Endodermal cell (in vitro differentiated cells): Measurements from ENCODE around the gene TRPC1. TPM values are rescaled to one million over a fixed set of nuclear protein-coding genes. Genes with fewer than 3 reads are reported as not detected.

Experiments
- DNase-seq: peaks from one replicate; pipeline ENCODE4 v3.0.0-alpha.2; 2017
- H3K27ac ChIP-seq: 2 replicates; pipeline ENCODE4 v1.5.1; 2013; ENCODE audit warnings: mild to moderate bottlenecking, low read depth, low read length, moderate library complexity
- H3K27me3 ChIP-seq: 2 replicates; pipeline ENCODE4 v1.6.1; 2013; ENCODE audit warnings: mild to moderate bottlenecking, low read length, moderate library complexity; ENCODE audit not compliant: insufficient read depth, control insufficient read depth, poor library complexity, severe bottlenecking
- H3K36me3 ChIP-seq: 2 replicates; pipeline ENCODE4 v1.7.0; 2013; ENCODE audit warnings: mild to moderate bottlenecking, low read length, moderate library complexity; ENCODE audit not compliant: control insufficient read depth, insufficient read depth
- H3K4me1 ChIP-seq: one replicate; pipeline ENCODE4 v1.7.0; 2013; ENCODE audit warnings: low read length; ENCODE audit not compliant: control insufficient read depth, insufficient read depth
- H3K4me3 ChIP-seq: 2 replicates; pipeline ENCODE4 v1.5.1; 2013; ENCODE audit warnings: mild to moderate bottlenecking, low read length, moderate library complexity
- H3K9ac ChIP-seq: 2 replicates; pipeline ENCODE4 v1.6.1; 2013; ENCODE audit warnings: mild to moderate bottlenecking, low read length, moderate library complexity; ENCODE audit not compliant: poor library complexity, severe bottlenecking; ENCODE audit errors: extremely low read depth
- H3K9me3 ChIP-seq: 2 replicates; pipeline ENCODE4 v1.6.1; 2013; ENCODE audit warnings: mild to moderate bottlenecking, low read length, moderate library complexity; ENCODE audit not compliant: control insufficient read depth
- H3K27ac Mint-ChIP-seq: 2 replicates; pipeline ENCODE4 v1.8.0; 2020; ENCODE audit warnings: mixed read lengths
- H3K27me3 Mint-ChIP-seq: 2 replicates; pipeline ENCODE4 v1.8.0; 2021; ENCODE audit warnings: mild to moderate bottlenecking, mixed read lengths; ENCODE audit not compliant: insufficient read depth
- H3K36me3 Mint-ChIP-seq: 2 replicates; pipeline ENCODE4 v1.8.0; 2020; ENCODE audit warnings: low read depth, mixed read lengths
- H3K4me1 Mint-ChIP-seq: 2 replicates; pipeline ENCODE4 v1.8.0; 2020; ENCODE audit warnings: mixed read lengths
- H3K4me3 Mint-ChIP-seq: 2 replicates; pipeline ENCODE4 v1.8.0; 2020; ENCODE audit warnings: mild to moderate bottlenecking, moderate library complexity, mixed read lengths
- H3K9me3 Mint-ChIP-seq: 2 replicates; pipeline ENCODE4 v1.8.0; 2020; ENCODE audit warnings: mild to moderate bottlenecking, mixed read lengths
- CTCF ChIP-seq: fragments of 200-600 bp; sonication (generic); conservative IDR thresholded peaks from 2 replicates; pipeline ENCODE4 v1.5.0; 2021; ENCODE audit warnings: antibody characterized with exemption, mild to moderate bottlenecking
- WGBS, 2 experiments: methylation state at CpG; one replicate each; pipeline versions ENCODE4 v1.1.5 to v1.1.7; 2013; ENCODE audit warnings: missing lambda C conversion rate in 2 of 2, mixed read lengths in 1 of 2; ENCODE audit not compliant: insufficient coverage in 1 of 2, insufficient read length in 1 of 2; 5-methylcytosine and 5-hydroxymethylcytosine counted together
- total RNA-seq, 2 donors: library from RNA; stranded (reverse); fragmentation: NEBNext Ultra II Directional in 1 of 2; extraction: Animal tissue kit (Norgen Biotek cat#: 25700) in 1 of 2; gene quantifications; 2 replicates in 1 of 2; 3 replicates in 1 of 2; pipeline ENCODE4 v1.2.1, GENCODE V29; 2021

TRPC1 gene
- total RNA-seq, 2 donors from 2014 or later = 18.2 to 18.9 TPM

GRCh38 chr3:142850395-142851023, 126.7 kb downstream of the TRPC1 start:
- peaks cover 7% of the 10 kb centered on the region for H3K36me3 Mint-ChIP-seq
- H3K27me3 Mint-ChIP-seq = no peaks in the 10 kb centered on the region
- no peak for DNase-seq
- no peaks in the 10 kb centered on the region for H3K9me3 Mint-ChIP-seq
- Histone ChIP-seq H3K36me3 (peaks cover 11% of the 10 kb centered on the region), H3K27me3 (no peaks in the 10 kb centered on the region), H3K9ac (no peak overlapping the region), H3K4me3 (no peak overlapping the region), H3K9me3 (no peaks in the 10 kb centered on the region), H3K4me1 (no peaks in the 10 kb centered on the region), H3K27ac (no peak overlapping the region)
- no peak overlapping the region for H3K4me3 Mint-ChIP-seq
- TF ChIP-seq CTCF = no peak
- peaks cover 10% of the 10 kb centered on the region for H3K4me1 Mint-ChIP-seq
- H3K27ac Mint-ChIP-seq = no peak overlapping the region
- 81 to 84% methylated on average over 2 of the region's 2 CpGs for WGBS, 2 experiments

DNA sequence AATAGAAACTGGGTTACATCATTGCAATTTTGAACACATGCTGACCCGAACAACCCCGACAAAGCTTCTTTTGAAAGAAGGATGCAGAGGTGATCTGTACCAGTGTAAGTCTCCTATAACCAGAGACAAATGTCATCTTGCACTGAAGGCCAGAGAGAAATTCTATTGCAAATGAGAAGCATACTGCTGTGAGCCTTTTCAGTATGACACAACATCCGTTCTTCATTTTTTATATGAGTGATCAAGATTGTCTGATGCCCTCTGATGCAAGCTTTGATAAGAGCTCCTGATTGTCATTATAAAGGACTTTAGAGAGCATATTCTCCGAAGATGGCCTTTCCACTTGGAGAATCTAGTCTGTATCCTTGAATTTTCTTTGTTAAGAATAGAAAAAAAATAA, 128.2 kb downstream of the TRPC1 start:
- Histone ChIP-seq H3K4me1 (peaks cover 5% of the 10 kb centered on the region), H3K9me3 (no peaks in the 10 kb centered on the region), H3K9ac (no peak overlapping the region), H3K27me3 (no peaks in the 10 kb centered on the region), H3K36me3 (peaks cover 8% of the 10 kb centered on the region), H3K27ac (no peak overlapping the region), H3K4me3 (no peak overlapping the region)
- 86 to 91% methylated on average over 3 to 4 of the region's 4 CpGs for WGBS, 2 experiments
- DNase-seq = no peak
- Mint-ChIP-seq H3K36me3 (peaks cover 5% of the 10 kb centered on the region), H3K27ac (no peak overlapping the region), H3K9me3 (no peaks in the 10 kb centered on the region), H3K4me1 (peaks cover 21% of the 10 kb centered on the region), H3K27me3 (no peaks in the 10 kb centered on the region), H3K4me3 (no peak overlapping the region)
- no peak for TF ChIP-seq CTCF

- no peaks in the 10 kb centered on the region for H3K36me3 Mint-ChIP-seq
- Histone ChIP-seq H3K27me3 (no peaks in the 10 kb centered on the region), H3K27ac (no peak overlapping the region), H3K4me3 (no peak overlapping the region), H3K9ac (no peak overlapping the region), H3K36me3 (no peaks in the 10 kb centered on the region), H3K9me3 (no peaks in the 10 kb centered on the region), H3K4me1 (peaks cover 5% of the 10 kb centered on the region)
- no peak overlapping the region for H3K27ac Mint-ChIP-seq
- peaks cover 25% of the 10 kb centered on the region for H3K4me1 Mint-ChIP-seq
- no peak overlapping the region for H3K4me3 Mint-ChIP-seq
- H3K27me3 Mint-ChIP-seq = no peaks in the 10 kb centered on the region
- WGBS, 2 experiments = 67 to 80% methylated on average over 4 to 10 of the region's 10 CpGs
- TF ChIP-seq CTCF = no peak
- no peaks in the 10 kb centered on the region for H3K9me3 Mint-ChIP-seq
- DNase-seq = no peak
Observed at GRCh38 chr3:142853270-142854168, 129.7 kb downstream of the TRPC1 start.
